AG04450 (cell line): ENCODE results near the gene NCBP2. TPM values are rescaled to one million over a fixed set of nuclear protein-coding genes. Genes with fewer than 3 reads are reported as not detected.

Experiments
- CTCF ChIA-PET: fragments of 300-600, 350-600 bp; formaldehyde crosslinking; extraction: SDS; loops from one replicate; lab custom pipeline; 2022; ENCODE audit warnings: antibody characterized with exemption, inconsistent platforms; lab: Charles Lee
- POLR2A ChIA-PET: fragments of 350-600 bp; formaldehyde crosslinking; extraction: SDS; loops from one replicate; lab custom pipeline; 2021; ENCODE audit warnings: antibody characterized with exemption, inconsistent platforms; lab: Yijun Ruan, JAX
- DNase-seq: peaks from one replicate; pipeline ENCODE4 v3.0.0-alpha.2; 2011; ENCODE audit warnings: low read depth, low spot score
- H3K27ac ChIP-seq: one replicate; pipeline ENCODE4 v1.5.1; 2012; ENCODE audit warnings: low read depth, low read length, control low read depth
- H3K27me3 ChIP-seq: one replicate; pipeline ENCODE4 v1.6.0; 2012; ENCODE audit warnings: low read length; ENCODE audit not compliant: control insufficient read depth, insufficient read depth
- H3K4me3 ChIP-seq: 2 replicates; pipeline ENCODE4 v1.5.1; 2011; ENCODE audit warnings: mild to moderate bottlenecking, low read depth, low read length, control low read depth
- H3K9me3 ChIP-seq: 2 replicates; pipeline ENCODE4 v1.5.1; 2012; ENCODE audit warnings: low read length; ENCODE audit not compliant: control insufficient read depth, insufficient read depth
- CTCF ChIP-seq: IDR thresholded peaks from 2 replicates; pipeline ENCODE4 v1.5.1; 2011; ENCODE audit warnings: low read depth, low read length, control low read depth, inconsistent platforms
- polyA plus RNA-seq: library from polyadenylated mRNA; depleted of rRNA; stranded (reverse); fragments of >200 nt; gene quantifications from 2 replicates; pipeline ENCODE4 v1.2.3, GENCODE V29; 2011

NCBP2 gene
- polyA plus RNA-seq, 1 experiment = 89.7 TPM

- H3K27ac ChIP-seq = no peak overlapping the region
- POLR2A ChIA-PET = no interaction called here
- peaks cover 17% of the 10 kb centered on the region for H3K27me3 ChIP-seq
- no peak overlapping the region for H3K4me3 ChIP-seq
- peaks cover 6% of the 10 kb centered on the region for H3K9me3 ChIP-seq
- no peak for DNase-seq
- no peak for TF ChIP-seq CTCF
- CTCF ChIA-PET = interaction anchor here (0.5 kb wide), 1 partner anchor 571 kb away, joined by 8 read pairs; no protein-coding TSS in a partner anchor
These were observed 40.9 kb upstream of the NCBP2 start for GRCh38 chr3:196983186-196983585.

- ChIA-PET CTCF (no interaction called here), POLR2A (no interaction called here)
These were observed 39.3 kb upstream of the NCBP2 start for GRCh38 chr3:196981657-196982056.

GRCh38 chr3:196979545-196979944 lies 37.2 kb upstream of the NCBP2 start:
- Histone ChIP-seq H3K27me3 (peaks cover 9% of the 10 kb centered on the region), H3K27ac (no peak overlapping the region), H3K9me3 (peaks cover 6% of the 10 kb centered on the region), H3K4me3 (no peak overlapping the region)
- no peak for TF ChIP-seq CTCF
- ChIA-PET POLR2A (no interaction called here), CTCF (interaction anchor here (1.4 to 3.8 kb wide), 3 partner anchors 50 to 208 kb away, joined by 5 to 28 read pairs (median 9); partner anchors contain the start of gene MELTF)
- DNase-seq = no peak

More at GRCh38 chr3:196981657-196982056, 39.3 kb upstream of the NCBP2 start:
- DNase-seq = no peak
- no peak overlapping the region for H3K27ac ChIP-seq
- H3K27me3 ChIP-seq = peaks cover 12% of the 10 kb centered on the region
- TF ChIP-seq CTCF = no peak
- no peak overlapping the region for H3K4me3 ChIP-seq
- peaks cover 6% of the 10 kb centered on the region for H3K9me3 ChIP-seq

- Histone ChIP-seq H3K27me3 (peaks cover 3% of the 10 kb centered on the region), H3K27ac (no peak overlapping the region), H3K9me3 (peaks cover under 1% of the 10 kb centered on the region; the same call in 1 of the 2 replicates), H3K4me3 (no peak overlapping the region)
- CTCF ChIA-PET = interaction anchor here (0.6 to 3.8 kb wide), 2 partner anchors 33 to 210 kb away, joined by 3 to 28 read pairs; no protein-coding TSS in a partner anchor
- no peak for TF ChIP-seq CTCF
- POLR2A ChIA-PET = no interaction called here
- DNase-seq = no peak
These were observed 34.6 kb upstream of the NCBP2 start for GRCh38 chr3:196976941-196977340.

- no peak overlapping the region for H3K4me3 ChIP-seq
- no peak for TF ChIP-seq CTCF
- peaks cover 6% of the 10 kb centered on the region for H3K27me3 ChIP-seq
- peaks cover 3% of the 10 kb centered on the region for H3K9me3 ChIP-seq
- H3K27ac ChIP-seq = no peak overlapping the region
- POLR2A ChIA-PET = no interaction called here
- CTCF ChIA-PET = interaction anchor here (1.5 kb wide), 1 partner anchor 212 kb away, joined by 3 read pairs; no protein-coding TSS in a partner anchor
- no peak for DNase-seq
These were observed 33.0 kb upstream of the NCBP2 start for GRCh38 chr3:196975349-196975748.
